Measurements from ENCODE around the gene APOD. TPM values are rescaled to one million over a fixed set of nuclear protein-coding genes. Genes with fewer than 3 reads are reported as not detected.
"Not testable (repeated sequence)": the region's sequence is repeated elsewhere in the genome, so short reads cannot be mapped to it uniquely, and the experiment has no call there.

APOD gene
- total and polyA plus RNA-seq, 2 of the 8 experiments (the other 6 are each of a cell fraction or from before 2014, with no cell fraction given) = not detected

DNA sequence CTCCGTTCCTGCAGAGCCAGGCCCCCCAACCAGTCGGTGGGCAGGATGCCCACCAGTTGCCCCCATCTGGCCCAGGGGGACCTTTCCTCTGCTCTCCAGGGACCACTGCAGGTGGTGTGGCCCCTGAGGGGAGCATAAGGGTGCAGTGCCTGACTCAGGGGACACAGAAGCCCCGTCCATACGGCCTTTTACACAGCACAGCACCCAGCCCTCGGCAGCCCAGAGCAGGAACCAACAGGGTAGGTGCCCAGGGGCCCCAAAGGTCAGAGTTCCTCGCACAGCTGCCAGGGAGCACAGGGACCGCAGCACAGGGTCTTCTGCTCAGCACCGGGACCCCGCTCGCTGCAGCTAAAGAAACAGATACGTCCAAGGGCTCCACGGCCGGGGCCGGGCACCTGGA is 40.4 kb upstream of the APOD start:
- H2BK5ac ChIP-seq (ENCODE audit: low read depth, low read length); H3K79me1 ChIP-seq (ENCODE audit: low read depth, low read length); DNase-seq (ENCODE audit: low read depth in 1 of 2, low spot score in 2 of 2); H3K4me2 ChIP-seq (ENCODE audit: insufficient read depth in 1 of 2, low read depth in 2 of 2, low read length in 2 of 2); H4K20me1 ChIP-seq (replicated peaks in 1 of 2; ENCODE audit: control insufficient read depth in 1 of 2, insufficient read depth in 2 of 2, low read length in 2 of 2); H3K56ac ChIP-seq (replicated peaks; ENCODE audit: insufficient read length, low read depth, low read length); H2AFZ ChIP-seq (ENCODE audit: low read length); H3K14ac ChIP-seq (ENCODE audit: insufficient read length); H2BK20ac ChIP-seq (ENCODE audit: low read length); H3K27ac ChIP-seq (ENCODE audit: low read depth, low read length); H3K4me3 ChIP-seq (ENCODE audit: extremely low read depth in 1 of 4, insufficient read depth in 2 of 4, low read depth in 3 of 4, low read length in 4 of 4); H3K36me3 ChIP-seq (ENCODE audit: control insufficient read depth in 2 of 4, insufficient read depth in 4 of 4, low read length in 3 of 4); H4K8ac ChIP-seq (ENCODE audit: extremely low read depth, insufficient read depth, low read length); H2AK5ac ChIP-seq (ENCODE audit: low read depth, low read length); H3K79me2 ChIP-seq (ENCODE audit: control insufficient read depth in 1 of 2, insufficient read depth in 2 of 2, low read length in 2 of 2); FAIRE-seq; H3K4me1 ChIP-seq (replicated peaks in 1 of 4; ENCODE audit: control insufficient read depth in 3 of 4, insufficient read depth in 4 of 4, low read length in 3 of 4); CTCF ChIA-PET (ENCODE audit: partially characterized antibody); POLR2A ChIA-PET (ENCODE audit: partially characterized antibody); H2BK12ac ChIP-seq (ENCODE audit: low read depth, low read length); H3K9me3 ChIP-seq (ENCODE audit: insufficient read depth in 2 of 2, low read depth in 1 of 2, low read length in 1 of 2); H2BK15ac ChIP-seq (ENCODE audit: low read length); H2BK120ac ChIP-seq (replicated peaks; ENCODE audit: low read depth, low read length); H3K23me2 ChIP-seq (ENCODE audit: low read depth, low read length); H3K18ac ChIP-seq (ENCODE audit: extremely low read depth, low read length); H3K4ac ChIP-seq (replicated peaks; ENCODE audit: insufficient read length, low read depth, low read length); H4K91ac ChIP-seq (replicated peaks; ENCODE audit: insufficient read length, low read length); H3K27me3 ChIP-seq (replicated peaks in 1 of 4; ENCODE audit: control insufficient read depth in 3 of 4, extremely low read depth in 1 of 4, insufficient read depth in 3 of 4, low read length in 3 of 4); H4K5ac ChIP-seq (ENCODE audit: insufficient read length, low read depth, low read length); H3K9ac ChIP-seq (replicated peaks in 1 of 4; ENCODE audit: extremely low read depth in 1 of 4, low read depth in 3 of 4, low read length in 3 of 4); H3K23ac ChIP-seq (ENCODE audit: insufficient read length): not testable (repeated sequence)
- no CpG with 5 or more reads among the region's 14 CpGs for WGBS, 2 experiments (ENCODE audit: extremely low coverage in 1 of 2, insufficient coverage in 1 of 2, insufficient read length in 1 of 2, insufficient replicate concordance in 2 of 2, low coverage in 1 of 2, low lambda C conversion rate in 2 of 2, missing lambda C conversion rate in 1 of 2)

DNA sequence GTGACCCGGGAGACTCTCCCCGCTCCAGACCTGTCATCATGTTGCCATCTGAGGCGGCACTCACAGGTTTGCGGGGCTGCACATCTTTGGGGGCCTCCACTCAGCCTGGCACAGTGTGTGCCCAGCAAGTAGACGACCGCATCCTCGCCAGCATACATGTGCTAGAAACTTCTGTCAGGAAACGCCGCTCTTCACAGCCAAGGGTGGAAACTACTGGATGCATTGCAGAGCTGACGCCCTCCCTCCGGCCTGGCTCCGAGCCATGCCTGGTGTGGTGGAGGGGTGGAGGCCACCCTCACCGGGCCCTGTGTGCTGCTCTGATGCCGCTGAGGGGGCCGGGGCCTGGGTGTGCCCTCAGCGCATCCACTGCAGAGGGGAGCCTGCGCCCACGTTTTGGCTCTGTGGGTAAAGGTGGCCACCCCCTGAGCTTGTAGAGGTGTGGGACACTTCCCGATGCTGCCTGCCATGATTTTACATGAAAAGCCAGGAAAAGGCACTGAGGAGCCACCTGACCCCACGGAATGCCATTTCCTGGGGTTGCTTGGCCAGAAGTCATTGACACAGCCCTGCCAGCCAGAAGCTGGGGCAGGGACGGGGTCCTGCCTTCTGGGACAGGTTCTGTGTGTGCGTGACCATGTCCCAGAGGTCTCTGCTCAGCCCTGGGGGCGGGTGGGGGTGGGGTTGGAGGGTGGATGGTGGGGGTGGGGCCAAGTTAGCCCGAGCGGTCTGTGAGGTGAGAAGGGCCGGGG is 39.7 kb upstream of the APOD start:
- H3K4me2 ChIP-seq (ENCODE audit: insufficient read depth in 1 of 2, low read depth in 2 of 2, low read length in 2 of 2); H2BK15ac ChIP-seq (ENCODE audit: low read length); H4K91ac ChIP-seq (replicated peaks; ENCODE audit: insufficient read length, low read length); H2AFZ ChIP-seq (ENCODE audit: low read length); H3K23me2 ChIP-seq (ENCODE audit: low read depth, low read length); H3K56ac ChIP-seq (replicated peaks; ENCODE audit: insufficient read length, low read depth, low read length); H3K27me3 ChIP-seq (replicated peaks in 1 of 4; ENCODE audit: control insufficient read depth in 3 of 4, extremely low read depth in 1 of 4, insufficient read depth in 3 of 4, low read length in 3 of 4); H4K5ac ChIP-seq (ENCODE audit: insufficient read length, low read depth, low read length); H3K27ac ChIP-seq (ENCODE audit: low read depth, low read length); H3K4ac ChIP-seq (replicated peaks; ENCODE audit: insufficient read length, low read depth, low read length); H3K4me1 ChIP-seq (replicated peaks in 1 of 4; ENCODE audit: control insufficient read depth in 3 of 4, insufficient read depth in 4 of 4, low read length in 3 of 4); H2BK20ac ChIP-seq (ENCODE audit: low read length); FAIRE-seq; H4K8ac ChIP-seq (ENCODE audit: extremely low read depth, insufficient read depth, low read length); H3K23ac ChIP-seq (ENCODE audit: insufficient read length); DNase-seq (ENCODE audit: low read depth in 1 of 2, low spot score in 2 of 2); H2BK12ac ChIP-seq (ENCODE audit: low read depth, low read length); H2BK120ac ChIP-seq (replicated peaks; ENCODE audit: low read depth, low read length); H4K20me1 ChIP-seq (replicated peaks in 1 of 2; ENCODE audit: control insufficient read depth in 1 of 2, insufficient read depth in 2 of 2, low read length in 2 of 2); H3K9ac ChIP-seq (replicated peaks in 1 of 4; ENCODE audit: extremely low read depth in 1 of 4, low read depth in 3 of 4, low read length in 3 of 4); H3K79me2 ChIP-seq (ENCODE audit: control insufficient read depth in 1 of 2, insufficient read depth in 2 of 2, low read length in 2 of 2); CTCF ChIA-PET (ENCODE audit: partially characterized antibody); POLR2A ChIA-PET (ENCODE audit: partially characterized antibody); H3K79me1 ChIP-seq (ENCODE audit: low read depth, low read length); H3K14ac ChIP-seq (ENCODE audit: insufficient read length); H2AK5ac ChIP-seq (ENCODE audit: low read depth, low read length); H3K9me3 ChIP-seq (ENCODE audit: insufficient read depth in 2 of 2, low read depth in 1 of 2, low read length in 1 of 2); H2BK5ac ChIP-seq (ENCODE audit: low read depth, low read length); H3K18ac ChIP-seq (ENCODE audit: extremely low read depth, low read length); H3K4me3 ChIP-seq (ENCODE audit: extremely low read depth in 1 of 4, insufficient read depth in 2 of 4, low read depth in 3 of 4, low read length in 4 of 4); H3K36me3 ChIP-seq (ENCODE audit: control insufficient read depth in 2 of 4, insufficient read depth in 4 of 4, low read length in 3 of 4): not testable (repeated sequence)
- WGBS, 2 experiments (ENCODE audit: extremely low coverage in 1 of 2, insufficient coverage in 1 of 2, insufficient read length in 1 of 2, insufficient replicate concordance in 2 of 2, low coverage in 1 of 2, low lambda C conversion rate in 2 of 2, missing lambda C conversion rate in 1 of 2) = 92% methylated on average over 9 of the region's 26 CpGs; no CpG with 5 or more reads in 1 of the 2 experiments
